Nephron progenitor cell (in vitro differentiated cells): Measurements from ENCODE around the gene ASCC1.

Experiments
- DNase-seq: peaks from one replicate; pipeline ENCODE4 v3.0.0; 2021
- H3K27ac Mint-ChIP-seq: 2 replicates; pipeline ENCODE4 v1.8.0; 2021; ENCODE audit warnings: mild to moderate bottlenecking, moderate library complexity, mixed read lengths
- H3K27me3 Mint-ChIP-seq: 2 replicates; pipeline ENCODE4 v1.8.0; 2021; ENCODE audit warnings: mild to moderate bottlenecking, low read depth, mixed read lengths; ENCODE audit not compliant: poor library complexity
- H3K36me3 Mint-ChIP-seq: 2 replicates; pipeline ENCODE4 v1.8.0; 2021; ENCODE audit warnings: low read depth, mixed read lengths
- H3K4me1 Mint-ChIP-seq: 2 replicates; pipeline ENCODE4 v1.8.0; 2021; ENCODE audit warnings: mixed read lengths
- H3K4me3 Mint-ChIP-seq: 2 replicates; pipeline ENCODE4 v1.8.0; 2021; ENCODE audit warnings: mild to moderate bottlenecking, moderate library complexity, mixed read lengths
- H3K9me3 Mint-ChIP-seq: 2 replicates; pipeline ENCODE4 v1.8.0; 2021; ENCODE audit warnings: mild to moderate bottlenecking, moderate library complexity, mixed read lengths
- TF ChIP-seq, protein P1 (sequence below): fragments of 200-600 bp; sonication (generic); IDR thresholded peaks from 2 replicates; pipeline ENCODE4 v1.5.0; 2021; ENCODE audit warnings: antibody characterized with exemption

Gene ASCC1

DNA sequence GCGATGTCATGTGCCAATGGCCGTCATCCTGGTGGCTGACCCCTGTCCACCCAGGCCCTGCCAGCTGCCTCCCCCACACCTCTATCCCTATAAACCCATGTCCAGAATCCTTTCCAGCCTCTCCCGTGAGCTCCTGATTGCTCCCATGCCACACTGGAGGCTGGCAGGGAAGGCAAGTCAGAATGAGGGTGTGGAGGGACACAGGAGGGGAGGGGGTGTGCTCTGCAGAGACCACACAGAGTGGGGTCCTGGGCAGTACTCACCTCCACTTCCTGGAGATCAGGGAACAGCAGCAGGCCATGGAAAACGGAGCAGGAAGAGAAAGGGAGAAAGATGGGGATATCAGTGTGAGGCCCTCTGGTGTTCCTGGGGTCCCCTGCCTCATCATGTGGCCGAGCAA lies 143.4 kb downstream of the ASCC1 start:
- H3K4me1 Mint-ChIP-seq = peaks cover 76% of the 10 kb centered on the region
- peaks cover 9% of the 10 kb centered on the region for H3K27me3 Mint-ChIP-seq
- no peak overlapping the region for H3K4me3 Mint-ChIP-seq
- no peaks in the 10 kb centered on the region for H3K9me3 Mint-ChIP-seq
- DNase-seq = no peak
- peaks cover 23% of the 10 kb centered on the region for H3K36me3 Mint-ChIP-seq
- TF ChIP-seq, protein P1, sequence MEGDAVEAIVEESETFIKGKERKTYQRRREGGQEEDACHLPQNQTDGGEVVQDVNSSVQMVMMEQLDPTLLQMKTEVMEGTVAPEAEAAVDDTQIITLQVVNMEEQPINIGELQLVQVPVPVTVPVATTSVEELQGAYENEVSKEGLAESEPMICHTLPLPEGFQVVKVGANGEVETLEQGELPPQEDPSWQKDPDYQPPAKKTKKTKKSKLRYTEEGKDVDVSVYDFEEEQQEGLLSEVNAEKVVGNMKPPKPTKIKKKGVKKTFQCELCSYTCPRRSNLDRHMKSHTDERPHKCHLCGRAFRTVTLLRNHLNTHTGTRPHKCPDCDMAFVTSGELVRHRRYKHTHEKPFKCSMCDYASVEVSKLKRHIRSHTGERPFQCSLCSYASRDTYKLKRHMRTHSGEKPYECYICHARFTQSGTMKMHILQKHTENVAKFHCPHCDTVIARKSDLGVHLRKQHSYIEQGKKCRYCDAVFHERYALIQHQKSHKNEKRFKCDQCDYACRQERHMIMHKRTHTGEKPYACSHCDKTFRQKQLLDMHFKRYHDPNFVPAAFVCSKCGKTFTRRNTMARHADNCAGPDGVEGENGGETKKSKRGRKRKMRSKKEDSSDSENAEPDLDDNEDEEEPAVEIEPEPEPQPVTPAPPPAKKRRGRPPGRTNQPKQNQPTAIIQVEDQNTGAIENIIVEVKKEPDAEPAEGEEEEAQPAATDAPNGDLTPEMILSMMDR = no peak
- H3K27ac Mint-ChIP-seq = peak overlapping the region; percentile 80

DNA sequence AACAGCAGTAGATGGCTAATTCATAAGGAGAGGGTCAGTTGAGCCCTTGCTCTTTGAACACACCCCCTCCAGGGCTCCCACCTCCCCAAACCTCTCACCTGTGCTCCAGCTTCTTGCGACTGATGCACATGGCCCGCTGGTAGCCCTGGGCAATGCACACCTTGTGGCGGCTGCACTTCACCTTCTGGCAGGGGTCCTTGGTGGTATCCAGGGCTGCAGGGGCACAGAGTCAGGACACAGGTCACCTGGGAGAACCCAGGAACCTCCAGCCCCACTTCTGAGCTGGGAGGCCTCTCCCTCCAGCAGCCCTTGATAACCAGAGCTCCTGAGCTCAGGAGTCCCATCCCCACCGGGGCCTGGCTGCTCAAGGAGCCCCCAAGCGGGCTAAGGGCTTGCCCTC lies 144.0 kb downstream of the ASCC1 start:
- Mint-ChIP-seq H3K4me3 (no peak overlapping the region), H3K27me3 (peaks cover 6% of the 10 kb centered on the region), H3K4me1 (peaks cover 80% of the 10 kb centered on the region), H3K9me3 (no peaks in the 10 kb centered on the region), H3K27ac (no peak overlapping the region), H3K36me3 (peaks cover 26% of the 10 kb centered on the region)
- TF ChIP-seq, protein P1 = no peak
- DNase-seq = no peak

DNA sequence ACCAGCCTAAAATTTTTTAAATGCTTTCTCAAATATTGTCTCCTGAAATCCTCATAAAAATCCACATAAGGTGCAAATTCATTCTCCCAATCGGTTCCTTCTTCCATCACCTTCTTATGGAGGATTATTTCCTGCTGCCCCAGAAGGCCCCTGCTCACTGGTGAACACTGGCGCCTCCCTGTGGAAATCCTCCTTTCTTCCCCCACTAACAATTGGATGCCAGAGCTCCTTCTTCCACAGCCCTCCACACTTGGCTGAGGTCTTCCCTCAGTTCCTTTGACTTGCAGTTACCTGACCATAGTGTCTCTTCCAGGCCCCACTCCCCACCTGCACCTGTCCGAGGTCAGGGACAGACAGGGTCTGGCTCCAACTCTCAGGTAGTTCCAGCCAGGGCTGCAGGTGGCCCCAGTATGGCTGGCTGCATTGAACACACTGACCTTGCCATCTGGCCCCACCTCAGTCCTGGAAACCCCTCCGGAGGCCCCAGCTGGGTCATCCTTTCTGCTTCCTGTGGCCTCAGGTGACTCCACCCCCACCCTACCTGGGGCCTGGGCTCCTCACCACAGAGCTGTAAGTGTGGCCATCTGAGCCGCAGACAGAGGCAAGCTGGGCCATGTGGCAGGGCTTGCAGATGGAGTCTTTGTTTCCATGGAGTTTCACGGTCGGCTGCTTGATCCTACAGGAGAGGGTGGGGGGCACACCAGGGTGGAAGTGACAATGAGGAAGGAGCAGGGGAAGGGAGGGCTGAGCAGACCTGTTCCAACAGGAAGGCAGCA lies 146.1 kb downstream of the ASCC1 start:
- TF ChIP-seq, protein P1 = no peak
- peaks cover 3% of the 10 kb centered on the region for H3K27me3 Mint-ChIP-seq
- peaks cover 80% of the 10 kb centered on the region for H3K4me1 Mint-ChIP-seq
- DNase-seq = peak; percentile 36
- H3K27ac Mint-ChIP-seq = peak overlapping the region; percentile 78
- H3K9me3 Mint-ChIP-seq = no peaks in the 10 kb centered on the region
- H3K4me3 Mint-ChIP-seq = peak overlapping the region; percentile 52
- H3K36me3 Mint-ChIP-seq = peaks cover 45% of the 10 kb centered on the region

DNA sequence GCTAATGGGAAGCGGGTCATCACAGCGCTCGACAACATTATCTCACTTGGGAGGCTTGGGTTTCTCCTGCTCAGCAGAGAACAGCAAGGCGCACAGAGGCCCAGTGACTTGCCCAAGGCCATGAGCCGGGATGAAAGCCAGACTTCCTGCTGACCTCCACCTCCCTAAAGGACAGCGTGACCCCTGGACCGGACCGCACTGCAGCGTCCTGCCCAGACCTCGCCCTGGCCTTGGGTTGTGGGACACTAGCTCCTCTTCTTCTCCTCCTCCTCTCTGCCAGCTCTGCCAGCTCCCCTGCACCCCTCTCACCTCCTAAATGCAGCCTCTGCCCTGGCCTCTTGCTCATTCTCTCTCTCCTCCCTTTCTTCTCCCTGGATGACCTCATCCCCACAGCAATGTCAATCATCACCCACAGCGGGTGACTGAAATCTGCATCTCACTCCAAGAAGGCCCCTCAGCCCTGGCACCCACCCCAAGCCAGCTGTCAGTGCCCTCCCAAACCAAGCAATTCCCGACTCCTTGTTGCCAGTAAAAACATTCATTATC lies 147.1 kb downstream of the ASCC1 start:
- Mint-ChIP-seq H3K4me3 (peak overlapping the region; percentile 26), H3K4me1 (peaks cover 85% of the 10 kb centered on the region), H3K27ac (peak overlapping the region; percentile 89), H3K9me3 (no peaks in the 10 kb centered on the region), H3K27me3 (peaks cover 7% of the 10 kb centered on the region), H3K36me3 (peaks cover 50% of the 10 kb centered on the region)
- TF ChIP-seq, protein P1 = no peak
- DNase-seq = no peak

DNA sequence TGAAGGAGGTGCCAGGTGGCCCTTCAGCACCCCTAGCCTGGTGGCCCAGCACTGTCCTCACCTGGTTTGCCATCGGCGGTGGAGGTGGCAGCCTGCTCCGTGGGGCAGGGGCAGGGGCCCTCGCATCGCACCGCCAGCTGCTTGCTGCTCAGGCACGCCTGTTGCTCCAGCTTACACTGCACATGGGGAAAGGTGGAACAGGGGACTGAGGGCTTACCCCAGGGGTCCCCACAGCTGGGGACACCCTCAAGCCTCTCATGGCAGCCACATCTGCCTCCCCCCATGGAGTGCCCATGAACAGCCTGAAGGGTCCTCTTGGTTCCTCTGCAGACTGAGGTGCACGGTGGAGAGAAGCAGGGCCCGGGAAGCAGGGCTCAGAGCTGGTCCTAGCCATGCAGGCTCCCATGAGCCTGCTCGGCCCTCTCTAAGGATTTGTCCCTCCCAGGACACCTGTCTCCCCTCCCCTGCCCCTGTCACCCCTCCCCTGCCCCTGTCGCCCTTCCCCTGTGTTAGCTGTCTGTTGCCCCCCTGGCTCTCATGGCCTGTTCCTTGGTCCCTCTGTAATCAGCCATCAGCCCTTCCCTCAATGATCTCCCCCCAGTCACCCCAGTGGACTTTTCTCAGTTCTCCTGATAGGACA lies 147.8 kb downstream of the ASCC1 start:
- TF ChIP-seq, protein P1 = no peak
- Mint-ChIP-seq H3K27me3 (peaks cover 7% of the 10 kb centered on the region), H3K36me3 (peaks cover 54% of the 10 kb centered on the region), H3K27ac (peak overlapping the region; percentile 89), H3K4me3 (no peak overlapping the region), H3K4me1 (peaks cover 83% of the 10 kb centered on the region), H3K9me3 (no peaks in the 10 kb centered on the region)
- no peak for DNase-seq
